ENCODE results near the gene PDE4B.
"Not testable (repeated sequence)": the region's sequence is repeated elsewhere in the genome, so short reads cannot be mapped to it uniquely, and the experiment has no call there.

Gene PDE4B

DNA sequence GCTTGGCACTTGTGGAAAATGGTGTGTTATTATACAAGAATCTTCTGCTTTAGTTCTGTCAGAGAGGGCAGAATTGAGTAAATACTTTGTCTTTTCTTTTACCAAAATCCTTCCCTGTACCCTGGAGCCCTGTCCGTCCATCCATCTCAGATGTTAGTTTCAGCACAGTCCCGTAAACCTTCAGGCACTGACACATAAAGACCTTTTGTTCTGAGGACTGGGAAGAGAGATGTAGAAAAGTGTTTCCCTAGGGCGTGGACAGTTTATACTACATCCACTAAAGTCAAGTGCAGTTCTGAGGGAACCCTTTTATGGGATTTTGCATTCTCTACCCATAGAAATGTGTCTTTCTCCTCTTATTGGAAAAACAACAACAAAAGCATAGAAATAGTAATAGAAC lies 162.4 kb downstream of the PDE4B start:
- DNase-seq (ENCODE audit: low spot score) = no peak

DNA sequence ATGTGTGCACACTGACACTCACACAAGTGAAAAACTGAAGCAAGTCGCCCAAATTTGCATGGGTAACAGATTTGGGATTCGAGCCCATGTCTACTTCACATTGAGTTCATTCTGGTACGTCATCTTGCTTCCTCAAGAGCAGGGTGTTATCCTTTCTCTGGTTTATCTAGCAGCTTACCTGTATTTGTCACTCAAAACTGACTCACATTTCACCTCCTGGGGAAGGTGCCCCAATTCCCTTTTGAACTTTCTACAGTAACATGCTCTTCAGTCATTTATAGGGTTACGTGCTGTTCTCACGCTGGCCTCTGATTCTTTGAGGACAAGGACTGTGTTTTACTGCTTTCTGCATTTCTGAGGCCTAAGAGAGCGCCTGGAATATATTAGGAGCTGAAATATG lies 162.8 kb downstream of the PDE4B start:
- DNase-seq (ENCODE audit: low spot score) = no peak

DNA sequence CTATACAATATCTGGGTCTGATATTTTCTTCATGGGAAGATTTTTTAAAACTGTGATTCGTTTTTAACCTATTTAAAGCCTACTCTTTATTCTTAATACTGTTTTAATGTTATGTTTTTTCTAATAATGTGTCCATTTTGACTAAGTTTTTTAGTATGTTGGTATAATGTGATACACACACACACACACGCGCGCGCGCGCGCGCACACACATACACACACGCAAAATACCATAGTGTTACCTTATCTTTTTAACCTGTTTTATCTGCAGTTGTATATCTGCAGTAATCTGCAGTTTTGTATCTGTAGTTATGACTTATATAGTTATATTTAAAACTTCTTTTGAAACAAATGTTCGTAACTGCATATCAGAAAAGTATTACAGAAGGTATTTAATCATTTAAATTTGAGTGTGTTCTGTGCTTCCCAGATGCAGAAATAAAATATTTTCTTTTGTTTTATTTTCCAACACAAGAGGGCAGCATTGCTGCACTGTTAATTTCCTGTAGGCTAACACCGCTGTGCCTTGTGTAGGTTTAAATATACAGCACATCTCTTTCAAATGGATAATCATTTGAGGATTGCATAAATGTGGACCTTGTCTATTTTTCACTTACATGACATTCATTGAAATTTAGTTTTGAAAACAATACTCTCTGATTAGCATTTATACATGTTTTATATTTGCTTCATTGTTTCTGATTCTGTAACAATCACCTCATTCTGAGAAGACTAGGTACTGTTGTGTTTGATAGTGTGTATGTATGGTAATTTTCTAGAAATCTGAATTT lies 166.1 kb downstream of the PDE4B start:
- no peak for DNase-seq (ENCODE audit: low spot score)

DNA sequence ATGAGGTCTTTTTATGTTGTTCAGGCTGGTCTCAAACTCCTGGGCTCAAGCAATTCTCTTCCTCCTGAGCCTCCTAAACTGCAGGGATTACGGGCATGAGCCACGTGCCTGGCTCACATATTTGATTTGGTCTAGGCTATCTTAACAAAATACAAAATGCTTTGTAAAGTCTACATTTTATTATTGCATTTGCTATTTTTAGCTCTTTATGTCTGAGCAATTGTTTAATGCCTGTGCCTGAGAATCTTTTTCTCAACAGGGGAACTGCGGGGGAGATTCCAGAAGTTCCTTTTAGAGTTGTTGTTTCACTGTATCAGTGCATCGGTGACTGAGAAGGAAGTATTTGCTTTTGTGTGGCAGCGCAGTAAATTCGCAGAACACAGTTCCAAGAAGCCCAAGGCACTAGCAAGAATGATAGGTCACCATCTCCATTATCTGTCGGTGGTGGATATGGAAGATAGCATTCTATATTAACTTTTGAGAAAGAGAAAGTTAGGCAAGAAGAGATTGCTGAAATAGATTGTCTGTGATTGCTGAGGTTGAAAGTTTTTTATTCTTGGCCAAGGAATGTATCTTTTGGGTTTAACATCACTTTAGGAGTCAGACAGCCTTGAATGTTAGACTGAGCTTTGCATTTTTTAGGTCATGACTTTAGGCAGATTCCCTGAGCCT lies 167.3 kb downstream of the PDE4B start:
- no peak for DNase-seq (ENCODE audit: low spot score)

DNA sequence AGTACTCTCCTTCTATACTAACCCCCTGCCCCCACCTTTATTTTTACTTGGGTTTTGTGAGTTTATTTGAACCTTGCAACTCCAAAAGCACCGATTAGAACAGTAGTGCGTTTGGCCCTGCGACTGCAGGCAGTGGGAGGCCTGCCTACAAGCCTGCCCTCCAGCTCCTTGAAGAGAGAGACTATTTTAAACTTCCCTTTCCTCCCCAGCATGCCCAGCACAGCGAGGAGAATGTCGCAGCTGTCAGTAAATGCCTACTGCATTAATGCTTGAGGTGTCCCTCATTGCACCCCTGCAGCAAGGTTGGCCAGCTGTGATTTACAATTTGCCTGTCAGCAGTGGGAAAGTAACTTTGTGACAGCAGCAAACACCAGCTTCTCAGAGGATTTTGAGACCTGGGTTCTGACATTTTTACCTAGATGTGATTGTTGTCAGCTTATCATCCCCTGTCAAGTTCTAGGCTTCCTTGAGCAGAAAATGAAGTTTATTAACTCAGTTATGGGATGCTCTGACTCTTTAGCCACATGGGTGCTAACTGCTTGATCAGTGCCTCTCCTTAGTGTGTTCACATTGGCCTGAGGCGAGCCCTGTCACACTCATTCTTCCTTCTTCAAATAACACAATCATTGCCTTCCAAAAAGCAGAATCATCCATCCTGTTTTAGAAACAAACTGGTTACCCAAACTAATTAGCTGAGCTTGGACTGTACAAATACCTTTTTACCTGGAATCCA lies 170.6 kb downstream of the PDE4B start:
- DNase-seq (ENCODE audit: low spot score) = no peak

DNA sequence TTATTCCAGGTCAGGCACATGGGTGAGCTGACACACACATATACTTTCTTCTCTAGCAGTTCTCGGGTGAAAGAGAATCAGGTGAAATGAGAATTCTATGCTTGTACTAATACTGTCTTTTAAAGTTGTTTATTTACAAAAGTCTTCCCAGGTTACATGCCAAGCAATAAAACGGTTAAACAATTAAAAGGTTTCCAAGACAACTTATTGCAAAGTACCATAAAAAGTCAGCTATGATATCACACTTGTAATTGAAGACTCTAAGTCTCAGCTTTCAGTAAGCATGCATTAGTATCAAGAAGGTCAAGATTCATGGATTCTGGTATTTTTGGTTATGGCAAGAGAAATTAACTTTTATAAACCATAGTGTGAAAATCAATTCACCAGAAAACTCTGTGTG lies 171.4 kb downstream of the PDE4B start:
- DNase-seq (ENCODE audit: low spot score) = no peak

DNA sequence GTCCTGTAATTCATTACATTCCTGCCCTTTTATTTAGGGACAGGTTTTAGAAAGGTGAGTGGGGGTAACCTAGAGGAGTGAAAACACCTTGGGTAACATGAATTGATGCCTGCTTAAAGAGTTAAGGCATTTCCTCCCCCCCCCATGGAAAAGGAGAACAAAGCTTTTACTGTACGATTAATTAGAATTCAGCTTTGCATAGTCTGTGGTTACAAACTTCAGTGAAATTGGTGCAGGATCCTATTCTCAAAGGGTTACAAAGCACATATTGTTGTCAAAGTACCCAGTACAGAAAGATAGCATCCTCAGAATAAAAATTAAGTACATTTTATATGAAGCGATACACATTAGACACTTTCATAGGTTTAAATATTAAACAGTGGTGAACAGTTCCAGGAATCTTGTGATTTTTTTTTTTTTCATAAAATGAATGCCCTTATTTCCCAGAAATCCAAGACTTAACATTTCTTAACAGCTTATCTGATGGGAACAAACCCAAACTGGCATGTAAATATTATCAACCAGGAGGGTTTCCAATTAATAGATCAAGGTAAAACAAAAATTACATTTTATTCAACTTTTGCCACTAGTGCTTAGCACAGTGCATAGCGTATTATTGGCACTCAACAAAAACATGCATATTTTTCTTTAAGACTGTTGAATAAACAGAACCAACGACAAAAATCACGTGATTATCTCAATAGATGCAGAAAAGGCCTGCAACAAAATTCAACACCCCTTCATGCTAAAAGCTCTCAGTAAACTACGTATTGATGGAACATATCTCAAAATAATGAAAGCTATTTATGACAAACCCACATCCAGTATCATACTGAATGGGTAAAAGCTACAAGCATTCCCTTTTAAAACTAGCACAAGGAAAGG lies 172.7 kb downstream of the PDE4B start:
- DNase-seq (ENCODE audit: low spot score) = no peak

DNA sequence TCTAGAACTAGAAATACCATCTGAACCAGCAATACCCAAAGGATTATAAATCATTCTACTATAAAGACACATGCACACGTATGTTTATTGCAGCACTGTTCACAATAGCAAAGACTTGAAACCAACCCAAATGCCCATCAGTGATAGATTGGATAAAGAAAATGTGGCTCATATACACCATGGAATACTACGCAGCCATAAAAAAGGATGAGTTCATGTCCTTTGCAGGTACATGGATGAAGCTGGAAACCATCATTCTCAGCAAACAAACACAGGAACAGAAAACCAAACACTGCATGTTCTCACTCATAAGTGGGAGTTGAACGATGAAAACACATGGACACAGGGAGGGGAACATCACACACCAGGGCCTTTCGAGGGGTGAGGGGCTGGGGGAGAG lies 174.8 kb downstream of the PDE4B start:
- not testable (repeated sequence) for DNase-seq (ENCODE audit: low spot score)

DNA sequence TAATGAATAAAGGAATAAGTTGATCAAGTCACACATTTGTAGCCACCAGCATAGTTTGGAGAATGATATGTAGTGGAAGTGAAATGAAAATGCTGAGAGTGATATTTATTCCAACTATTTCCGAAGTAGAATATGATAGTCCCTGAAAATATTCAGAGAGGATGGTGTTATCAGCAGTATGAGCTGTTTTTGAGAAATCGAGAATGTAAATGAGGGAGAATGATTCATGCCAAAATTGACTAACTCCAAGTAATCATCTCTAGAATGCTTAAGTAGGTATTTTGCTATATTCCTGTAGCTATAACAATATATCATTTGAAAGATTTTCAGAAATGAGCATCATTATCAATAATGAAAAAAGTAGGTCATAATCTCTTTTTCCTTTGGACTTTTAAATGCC lies 178.9 kb downstream of the PDE4B start:
- DNase-seq (ENCODE audit: low spot score) = no peak

DNA sequence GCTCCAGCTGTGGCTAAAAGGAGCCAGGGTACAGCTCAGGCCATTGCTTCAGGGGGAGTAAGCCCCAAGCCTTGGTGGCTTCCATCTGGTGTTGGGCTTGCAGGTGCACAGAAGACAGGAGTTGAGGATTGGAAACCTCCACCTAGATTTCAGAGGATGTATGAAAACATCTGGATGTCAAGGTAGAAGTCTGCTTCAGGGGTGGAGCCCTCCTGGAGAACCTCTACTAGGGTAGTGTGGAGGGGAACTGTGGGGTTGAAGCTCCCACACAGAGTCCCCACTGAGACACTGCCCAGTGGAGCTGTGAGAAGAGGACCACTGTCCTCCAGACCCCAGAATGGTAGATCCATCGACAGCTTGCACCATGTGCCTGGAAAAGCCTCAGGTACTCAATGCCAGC lies 183.0 kb downstream of the PDE4B start:
- no peak for DNase-seq (ENCODE audit: low spot score)

DNA sequence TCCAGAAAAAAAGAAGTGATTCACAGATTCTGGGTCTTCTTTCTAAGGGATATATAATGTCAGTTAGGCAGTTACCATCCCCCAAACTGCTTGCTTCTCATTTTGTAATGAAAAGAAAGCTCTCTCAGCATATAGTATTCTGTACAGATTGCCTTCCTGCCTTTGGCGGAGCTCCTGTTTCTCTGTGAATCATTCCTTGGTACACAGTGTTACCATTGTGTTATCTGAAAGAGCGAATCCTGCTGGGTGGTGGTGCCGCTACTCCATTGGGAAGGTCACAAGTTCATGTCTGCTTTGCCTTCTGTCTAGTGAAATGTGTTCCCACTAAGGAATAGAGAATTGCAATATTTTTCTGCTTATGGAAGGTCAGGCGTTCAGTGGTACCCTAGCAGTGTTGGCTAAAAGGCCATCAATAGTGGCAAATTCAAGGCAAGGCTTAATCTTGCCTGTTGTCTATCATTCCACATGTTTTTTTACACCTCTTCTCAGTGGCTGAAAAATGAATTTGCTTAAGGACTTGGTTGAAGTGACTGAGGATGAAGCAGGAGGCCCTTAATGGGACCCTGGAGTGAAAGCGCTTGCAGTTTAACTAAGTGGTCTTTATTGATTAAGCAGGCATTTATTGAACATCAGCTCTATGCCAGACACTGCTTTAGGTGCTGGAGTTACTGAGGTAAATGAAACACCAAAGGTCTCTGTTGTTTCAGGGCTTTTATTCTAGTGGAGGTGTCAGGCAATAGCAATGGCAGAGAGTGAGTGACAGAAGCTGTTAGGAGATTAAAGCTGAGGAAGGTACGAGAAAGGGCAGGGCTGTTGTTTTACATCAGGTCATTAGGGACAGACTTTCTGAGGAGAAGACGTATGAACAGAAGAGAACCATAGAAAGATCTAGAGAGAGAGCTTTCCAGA lies 186.7 kb downstream of the PDE4B start:
- DNase-seq (ENCODE audit: low spot score) = no peak

DNA sequence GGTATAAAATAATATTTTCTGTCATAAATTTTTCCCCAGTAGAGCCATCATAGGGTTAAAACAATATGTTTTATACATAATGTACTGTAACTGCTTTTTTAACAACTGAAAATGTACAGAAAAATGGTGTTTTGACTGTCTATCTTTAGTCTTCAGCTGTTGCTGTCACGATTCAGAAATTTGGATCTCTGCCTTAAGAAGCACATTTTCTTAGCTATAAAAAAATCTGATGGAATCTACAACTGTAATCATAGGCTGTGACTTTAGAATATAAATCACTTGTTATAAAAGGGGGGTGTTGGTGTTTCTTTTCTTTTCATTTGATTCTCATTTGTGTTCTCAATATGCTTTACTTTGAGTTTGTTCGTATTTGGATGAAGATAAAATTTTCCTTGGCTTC lies 187.5 kb downstream of the PDE4B start:
- no peak for DNase-seq (ENCODE audit: low spot score)

DNA sequence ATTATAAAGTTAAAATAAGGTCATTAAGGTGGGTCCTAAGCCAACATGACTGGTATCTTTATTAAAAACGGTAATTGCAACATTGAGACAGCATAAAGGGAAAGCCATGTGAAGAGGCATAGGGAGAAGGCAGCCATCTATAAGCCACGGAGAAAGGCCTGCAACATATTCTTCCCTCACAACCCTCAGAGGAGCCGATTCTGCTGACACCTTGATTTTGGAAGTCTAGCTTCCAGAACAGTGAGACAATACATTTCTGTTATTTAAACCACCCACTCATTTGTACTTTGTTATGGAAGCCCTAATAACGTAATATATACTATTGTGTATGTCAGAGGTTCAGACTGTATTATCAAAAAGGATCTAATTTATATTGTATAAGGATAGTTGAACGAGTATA lies 190.8 kb downstream of the PDE4B start:
- DNase-seq (ENCODE audit: low spot score) = no peak

DNA sequence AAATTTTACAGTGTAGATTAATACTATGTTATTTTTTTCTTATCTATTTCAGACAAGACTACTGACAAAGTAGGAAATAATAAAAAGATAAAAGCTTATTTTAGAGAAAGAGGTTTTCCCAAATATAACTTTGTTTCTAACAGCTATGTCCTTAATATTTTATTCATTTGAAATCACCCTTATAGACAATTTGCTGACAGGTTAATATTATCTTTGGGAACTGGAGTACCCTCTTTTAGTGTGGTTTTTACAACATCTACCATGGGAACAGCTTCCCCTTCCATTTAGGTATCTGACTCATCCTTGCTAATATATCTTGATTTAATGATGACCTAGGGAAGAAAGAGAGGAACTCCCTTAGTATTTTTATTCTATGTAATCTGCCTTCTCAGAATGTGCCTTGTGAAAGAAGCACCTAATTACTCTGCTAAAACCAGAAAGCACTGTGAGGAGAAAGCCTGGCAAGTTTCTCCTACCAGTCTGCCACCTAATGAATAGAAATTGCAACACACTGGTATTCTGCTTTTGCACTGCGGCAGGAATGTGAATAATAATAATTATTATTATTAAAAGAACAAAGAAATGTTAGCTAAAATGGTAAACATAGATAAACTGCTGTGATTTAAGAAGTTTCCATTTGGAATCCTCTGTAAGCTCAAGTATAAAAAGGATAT lies 192.8 kb downstream of the PDE4B start:
- DNase-seq (ENCODE audit: low spot score) = no peak

DNA sequence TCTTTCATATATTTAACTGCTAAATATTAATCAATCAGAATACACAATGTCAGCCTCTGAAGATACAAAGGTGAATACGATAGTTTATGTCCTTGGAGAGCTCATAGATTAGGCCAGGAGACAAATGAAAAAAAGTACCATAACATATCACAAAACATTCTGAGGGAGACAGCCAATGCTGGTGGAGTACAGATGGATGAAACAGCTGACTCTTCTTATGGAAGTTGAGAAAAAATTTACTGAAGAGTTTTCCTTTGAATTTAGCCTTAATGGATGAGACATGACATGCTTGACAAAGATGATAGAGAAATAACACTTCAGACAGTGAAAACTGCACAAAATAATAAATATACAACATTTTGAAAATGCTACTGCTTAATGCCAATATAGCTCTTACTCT lies 193.5 kb downstream of the PDE4B start:
- no peak for DNase-seq (ENCODE audit: low spot score)

DNA sequence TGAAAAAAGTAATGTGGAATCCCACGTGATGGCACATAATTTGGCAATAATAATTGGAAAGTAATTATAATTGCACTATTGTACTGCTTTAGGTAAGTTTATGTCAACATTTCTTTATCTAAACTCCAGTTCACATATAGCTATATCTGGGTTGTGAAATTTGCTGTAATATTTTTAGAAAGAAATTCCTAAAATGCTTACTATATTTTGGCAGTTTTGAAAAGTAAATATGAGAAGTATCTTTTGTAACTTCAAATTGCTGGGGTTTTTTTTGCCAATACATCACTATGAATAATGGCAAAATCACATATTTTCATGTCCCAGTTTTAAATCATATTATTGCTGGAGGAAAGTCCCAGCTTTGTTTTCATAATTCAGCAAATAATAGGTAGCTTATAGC lies 197.5 kb downstream of the PDE4B start:
- DNase-seq (ENCODE audit: low spot score) = no peak

DNA sequence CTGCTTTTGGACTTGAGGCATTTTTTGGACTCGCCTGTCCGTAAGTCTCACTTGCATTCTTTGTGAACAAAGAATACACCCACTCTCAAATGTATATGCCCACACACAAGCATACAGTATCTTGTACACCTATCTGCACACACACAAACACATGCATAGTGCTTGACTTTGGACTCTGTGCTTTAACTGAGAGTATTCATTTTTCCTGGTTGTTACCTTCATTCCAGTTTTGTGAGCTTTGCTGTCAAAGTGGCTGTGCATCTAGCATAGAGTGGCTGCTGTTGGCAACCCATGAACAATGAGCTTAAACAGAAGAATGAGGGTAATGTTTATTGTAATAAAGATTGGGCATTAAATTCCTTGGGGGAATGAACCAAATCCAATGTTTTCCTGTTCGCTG lies 199.0 kb downstream of the PDE4B start:
- DNase-seq (ENCODE audit: low spot score) = no peak

DNA sequence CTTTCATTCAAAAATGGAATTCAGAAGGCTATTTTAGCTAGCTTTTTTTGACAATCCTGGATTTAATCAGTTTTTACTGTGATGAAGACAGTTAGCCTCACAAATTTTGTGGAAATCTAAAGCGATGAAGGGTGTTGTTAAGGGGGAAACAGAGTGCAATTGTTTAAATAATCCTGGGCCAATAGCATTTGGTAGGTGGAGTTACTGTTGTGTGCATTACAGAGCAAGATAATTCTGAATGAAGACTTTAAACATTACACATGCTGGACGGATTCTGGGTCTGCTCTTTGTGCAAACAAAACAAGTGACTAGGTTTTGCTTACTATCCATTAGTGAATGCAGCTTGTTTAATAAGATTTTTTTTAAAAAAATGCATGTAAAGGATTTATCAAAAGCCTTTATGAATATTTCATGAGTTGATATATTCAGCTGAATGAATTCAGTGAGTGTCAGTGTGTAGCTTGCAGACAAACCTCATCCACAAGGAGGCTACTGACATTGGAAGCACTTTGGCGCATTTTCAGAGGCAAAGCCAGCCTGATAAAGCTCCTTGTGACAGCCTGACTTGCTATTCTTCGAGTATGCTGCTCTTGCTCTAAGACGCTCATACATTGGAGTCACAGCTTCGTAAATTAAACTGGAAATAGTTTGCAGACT lies 199.6 kb downstream of the PDE4B start:
- DNase-seq (ENCODE audit: low spot score) = no peak

DNA sequence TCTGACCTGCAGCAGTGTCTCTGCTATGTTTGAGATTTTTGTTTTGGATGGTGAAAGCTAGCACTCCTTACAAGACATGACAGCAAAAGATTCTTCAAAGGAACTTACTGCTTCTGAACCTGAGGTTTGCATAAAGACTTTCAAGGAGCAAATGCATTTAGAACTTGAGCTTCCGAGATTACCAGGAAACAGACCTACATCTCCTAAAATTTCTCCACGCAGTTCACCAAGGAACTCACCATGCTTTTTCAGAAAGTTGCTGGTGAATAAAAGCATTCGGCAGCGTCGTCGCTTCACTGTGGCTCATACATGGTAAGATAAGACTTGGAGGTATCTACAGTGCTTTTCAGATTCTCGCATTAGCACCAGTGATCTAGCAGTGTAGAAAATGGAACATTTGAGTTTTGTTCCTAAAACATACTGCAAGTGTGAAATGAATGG lies 200.2 kb downstream of the PDE4B start:
- DNase-seq (ENCODE audit: low spot score) = no peak

DNA sequence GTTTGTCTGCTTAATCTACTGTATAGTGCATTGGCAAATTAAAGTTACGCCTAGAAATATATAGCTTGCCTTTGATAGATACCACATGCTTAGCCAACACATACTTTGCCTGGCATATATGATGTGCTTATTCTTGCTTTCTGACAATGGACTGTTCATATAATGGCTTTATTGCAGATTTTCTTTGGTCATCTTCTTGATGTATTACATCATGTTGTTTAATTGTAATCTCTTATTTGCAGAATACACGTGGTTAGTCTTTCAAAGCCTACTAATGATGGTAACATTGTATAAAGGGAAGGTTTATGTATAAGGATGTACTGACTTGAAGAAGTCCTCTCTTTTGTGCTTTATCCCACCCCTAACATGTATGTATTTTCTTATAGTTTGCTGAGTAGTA lies 201.5 kb downstream of the PDE4B start:
- DNase-seq (ENCODE audit: low spot score) = no peak

All from ecto neural progenitor cell (in vitro differentiated cells).